T-helper 17 cell (primary cell): ENCODE data around the gene KDM2B. TPM values are rescaled to one million over a fixed set of nuclear protein-coding genes. Genes with fewer than 3 reads are reported as not detected.

Experiments used
- ATAC-seq: fragments of 150-1000 bp; cut with Tn5 transposase; 2 replicates; pipeline ENCODE4 v1.10.0; 2021; ENCODE audit warnings: mild to moderate bottlenecking, moderate library complexity
- DNase-seq, 3 donors: peaks; one replicate each; pipeline versions ENCODE4 v3.0.0 to v3.0.0-alpha.2; 2020 to 2021
- H3K9me3 ChIP-seq: one replicate; pipeline ENCODE4 v1.7.0; 2013; ENCODE audit warnings: low read length, mild to moderate bottlenecking; ENCODE audit not compliant: control insufficient read depth, poor library complexity, severe bottlenecking
- H3K27ac Mint-ChIP-seq: one replicate; pipeline ENCODE4 v1.8.0; 2022; ENCODE audit warnings: mild to moderate bottlenecking, moderate library complexity, mixed read lengths
- H3K27me3 Mint-ChIP-seq: one replicate; pipeline ENCODE4 v1.8.0; 2022; ENCODE audit warnings: mixed read lengths
- H3K36me3 Mint-ChIP-seq: one replicate; pipeline ENCODE4 v1.8.0; 2022; ENCODE audit warnings: low read depth, mixed read lengths
- H3K4me1 Mint-ChIP-seq: one replicate; pipeline ENCODE4 v1.8.0; 2022; ENCODE audit warnings: mild to moderate bottlenecking, mixed read lengths
- H3K4me3 Mint-ChIP-seq: one replicate; pipeline ENCODE4 v1.8.0; 2022; ENCODE audit warnings: mild to moderate bottlenecking, moderate library complexity, mixed read lengths
- total RNA-seq, 4 donors: library from RNA in 2 of 4; stranded (reverse) in 2 of 4; gene quantifications; one replicate each; pipeline ENCODE4 v1.2.3 and lab custom pipeline; 2022 to 2026

KDM2B gene
- total RNA-seq, 2 donors from 2014 or later = 87.6 to 94.0 TPM

GRCh38 chr12:121579981-121580868 is 598 bp downstream of the KDM2B start:
- peaks cover 30% of the 10 kb centered on the region for H3K4me1 Mint-ChIP-seq
- H3K4me3 Mint-ChIP-seq = peak overlapping the region; percentile 93
- ATAC-seq (peak; percentile 71), DNase-seq (peak; percentile 60 to 68 (median 62))
- H3K9me3 ChIP-seq = no peaks in the 10 kb centered on the region
- no peaks in the 10 kb centered on the region for H3K36me3 Mint-ChIP-seq
- H3K27ac Mint-ChIP-seq = peak overlapping the region; percentile 98
- no peaks in the 10 kb centered on the region for H3K27me3 Mint-ChIP-seq

- no peaks in the 10 kb centered on the region for H3K27me3 Mint-ChIP-seq
- peaks cover 34% of the 10 kb centered on the region for H3K4me1 Mint-ChIP-seq
- peak overlapping the region; percentile 93 for H3K4me3 Mint-ChIP-seq
- no peaks in the 10 kb centered on the region for H3K9me3 ChIP-seq
- DNase-seq (peak; percentile 20 to 32 (median 32)), ATAC-seq (peak; percentile 23)
- H3K36me3 Mint-ChIP-seq = peaks cover 2% of the 10 kb centered on the region
- H3K27ac Mint-ChIP-seq = peak overlapping the region; percentile 98
Observed at GRCh38 chr12:121579190-121579791, 1.5 kb downstream of the KDM2B start.

- H3K9me3 ChIP-seq = no peaks in the 10 kb centered on the region
- H3K36me3 Mint-ChIP-seq = peaks cover 2% of the 10 kb centered on the region
- peaks cover 35% of the 10 kb centered on the region for H3K4me1 Mint-ChIP-seq
- ATAC-seq = no peak
- peak overlapping the region; percentile 93 for H3K4me3 Mint-ChIP-seq
- peak overlapping the region; percentile 68 for H3K27ac Mint-ChIP-seq
- no peaks in the 10 kb centered on the region for H3K27me3 Mint-ChIP-seq
- DNase-seq = no peak
Observed at GRCh38 chr12:121578230-121579189, 2.3 kb downstream of the KDM2B start.

GRCh38 chr12:121577443-121578180 is 3.2 kb downstream of the KDM2B start:
- Mint-ChIP-seq H3K27ac (peak overlapping the region; percentile 61), H3K27me3 (no peaks in the 10 kb centered on the region), H3K4me3 (peak overlapping the region; percentile 61), H3K36me3 (peaks cover 2% of the 10 kb centered on the region), H3K4me1 (peaks cover 30% of the 10 kb centered on the region)
- H3K9me3 ChIP-seq = no peaks in the 10 kb centered on the region
- ATAC-seq = no peak
- DNase-seq = no peak

GRCh38 chr12:121576851-121577391 is 3.9 kb downstream of the KDM2B start:
- no peak for DNase-seq
- Mint-ChIP-seq H3K27me3 (no peaks in the 10 kb centered on the region), H3K4me3 (peak overlapping the region; percentile 61), H3K27ac (peak overlapping the region; percentile 61), H3K4me1 (peaks cover 30% of the 10 kb centered on the region), H3K36me3 (peaks cover 5% of the 10 kb centered on the region)
- H3K9me3 ChIP-seq = no peaks in the 10 kb centered on the region
- ATAC-seq = no peak

- Mint-ChIP-seq H3K27ac (peak overlapping the region; percentile 61), H3K4me3 (no peak overlapping the region), H3K36me3 (peaks cover 5% of the 10 kb centered on the region), H3K4me1 (peaks cover 27% of the 10 kb centered on the region), H3K27me3 (no peaks in the 10 kb centered on the region)
- DNase-seq (no peak), ATAC-seq (no peak)
- no peaks in the 10 kb centered on the region for H3K9me3 ChIP-seq
Observed at GRCh38 chr12:121575952-121576625, 4.7 kb downstream of the KDM2B start.

GRCh38 chr12:121575051-121575450 is 5.8 kb downstream of the KDM2B start:
- no peaks in the 10 kb centered on the region for H3K9me3 ChIP-seq
- H3K4me3 Mint-ChIP-seq = no peak overlapping the region
- H3K4me1 Mint-ChIP-seq = peaks cover 29% of the 10 kb centered on the region
- H3K36me3 Mint-ChIP-seq = peaks cover 5% of the 10 kb centered on the region
- no peak for DNase-seq
- no peak for ATAC-seq
- H3K27ac Mint-ChIP-seq = peak overlapping the region; percentile 61
- H3K27me3 Mint-ChIP-seq = no peaks in the 10 kb centered on the region

- peak overlapping the region; percentile 67 for H3K27ac Mint-ChIP-seq
- H3K27me3 Mint-ChIP-seq = no peaks in the 10 kb centered on the region
- peaks cover 5% of the 10 kb centered on the region for H3K36me3 Mint-ChIP-seq
- DNase-seq = no peak
- H3K9me3 ChIP-seq = no peaks in the 10 kb centered on the region
- peaks cover 34% of the 10 kb centered on the region for H3K4me1 Mint-ChIP-seq
- ATAC-seq = no peak
- H3K4me3 Mint-ChIP-seq = no peak overlapping the region
Observed at GRCh38 chr12:121574025-121574424, 6.8 kb downstream of the KDM2B start.

- ATAC-seq = no peak
- Mint-ChIP-seq H3K36me3 (peaks cover 9% of the 10 kb centered on the region), H3K27me3 (no peaks in the 10 kb centered on the region), H3K4me1 (peaks cover 33% of the 10 kb centered on the region), H3K27ac (peak overlapping the region; percentile 67), H3K4me3 (no peak overlapping the region)
- DNase-seq = no peak
- H3K9me3 ChIP-seq = no peaks in the 10 kb centered on the region
Observed at GRCh38 chr12:121571920-121572319, 8.9 kb downstream of the KDM2B start.

- peaks cover 9% of the 10 kb centered on the region for H3K36me3 Mint-ChIP-seq
- peak; percentile 28 for ATAC-seq
- peak overlapping the region; percentile 75 for H3K27ac Mint-ChIP-seq
Observed at GRCh38 chr12:121570467-121571283, 10.1 kb downstream of the KDM2B start.

More at GRCh38 chr12:121570467-121571283, 10.1 kb downstream of the KDM2B start:
- peaks cover 31% of the 10 kb centered on the region for H3K4me1 Mint-ChIP-seq
- H3K9me3 ChIP-seq = no peaks in the 10 kb centered on the region
- DNase-seq = no peak
- H3K4me3 Mint-ChIP-seq = no peak overlapping the region
- no peaks in the 10 kb centered on the region for H3K27me3 Mint-ChIP-seq
